Ishikawa (cell line): ENCODE results near the gene SHFL.

Source experiments
- CEBPB ChIP-seq: IDR thresholded peaks from 2 replicates; pipeline ENCODE4 v1.6.1; 2012
- CREB1 ChIP-seq: IDR thresholded peaks from 2 replicates; pipeline ENCODE4 v1.6.1; 2012; ENCODE audit warnings: low read depth
- EGR1 ChIP-seq: IDR thresholded peaks from 2 replicates; pipeline ENCODE4 v1.6.1; 2012
- EP300 ChIP-seq: IDR thresholded peaks from 2 replicates; pipeline ENCODE4 v1.6.1; 2012; ENCODE audit warnings: borderline replicate concordance
- FOXM1 ChIP-seq: IDR thresholded peaks from 2 replicates; pipeline ENCODE4 v1.6.1; 2012; ENCODE audit warnings: low read depth, borderline replicate concordance
- MAX ChIP-seq: IDR thresholded peaks from 2 replicates; pipeline ENCODE4 v1.6.1; 2012
- NFIC ChIP-seq: IDR thresholded peaks from 2 replicates; pipeline ENCODE4 v1.6.1; 2012
- RAD21 ChIP-seq: IDR thresholded peaks from 2 replicates; pipeline ENCODE4 v1.6.1; 2012; ENCODE audit warnings: low read depth
- REST ChIP-seq: IDR thresholded peaks from 2 replicates; pipeline ENCODE4 v1.6.1; 2012; ENCODE audit warnings: low read depth, mild to moderate bottlenecking
- TAF1 ChIP-seq: IDR thresholded peaks from 2 replicates; pipeline ENCODE4 v1.6.1; 2012; ENCODE audit warnings: low read depth, mild to moderate bottlenecking
- TCF12 ChIP-seq: IDR thresholded peaks from 2 replicates; pipeline ENCODE4 v1.6.1; 2012; ENCODE audit warnings: low read depth
- TEAD4 ChIP-seq: IDR thresholded peaks from 2 replicates; pipeline ENCODE4 v1.6.1; 2012
- YY1 ChIP-seq: IDR thresholded peaks from 2 replicates; pipeline ENCODE4 v1.6.1; 2012; ENCODE audit warnings: low read depth
- ZBTB7A ChIP-seq: IDR thresholded peaks from 2 replicates; pipeline ENCODE4 v1.6.1; 2012; ENCODE audit warnings: low read depth

GRCh38 chr19:10110076-10110971 is 24.2 kb downstream of the SHFL start:
- no peak for TF ChIP-seq FOXM1
- TF ChIP-seq YY1 = no peak
- no peak for TF ChIP-seq REST
- TF ChIP-seq MAX = no peak
- no peak for TF ChIP-seq TAF1
- TF ChIP-seq CEBPB = no peak
- no peak for TF ChIP-seq EP300
- no peak for TF ChIP-seq NFIC
- no peak for TF ChIP-seq RAD21
- no peak for TF ChIP-seq TCF12
- TF ChIP-seq EGR1 = no peak
- TF ChIP-seq TEAD4 = no peak
- no peak for TF ChIP-seq CREB1
- TF ChIP-seq ZBTB7A = no peak
